Fibroblast of pulmonary artery (primary cell): Measurements from ENCODE around the gene BABAM2.
A peak's percentile ranks its signal among the peaks of the same experiment; 100 is the strongest.

Source experiments
- DNase-seq: peaks from one replicate; pipeline ENCODE4 v3.0.0-alpha.2; 2010; ENCODE audit warnings: low read depth
- H3K4me3 ChIP-seq: replicated peaks from 2 replicates; pipeline ENCODE4 v1.5.1; 2011; ENCODE audit warnings: low read depth, mild to moderate bottlenecking, control low read depth, low read length, moderate library complexity
- CTCF ChIP-seq: IDR thresholded peaks from 2 replicates; pipeline ENCODE4 v1.5.1; 2011; ENCODE audit warnings: mild to moderate bottlenecking, control low read depth, low read length, inconsistent platforms; ENCODE audit errors: missing control alignments

Gene BABAM2

GRCh38 chr2:28164280-28164801, 273.8 kb downstream of the BABAM2 start:
- no peak for TF ChIP-seq CTCF
- H3K4me3 ChIP-seq: no peak overlapping the region
- peak; percentile 18 for DNase-seq

DNA sequence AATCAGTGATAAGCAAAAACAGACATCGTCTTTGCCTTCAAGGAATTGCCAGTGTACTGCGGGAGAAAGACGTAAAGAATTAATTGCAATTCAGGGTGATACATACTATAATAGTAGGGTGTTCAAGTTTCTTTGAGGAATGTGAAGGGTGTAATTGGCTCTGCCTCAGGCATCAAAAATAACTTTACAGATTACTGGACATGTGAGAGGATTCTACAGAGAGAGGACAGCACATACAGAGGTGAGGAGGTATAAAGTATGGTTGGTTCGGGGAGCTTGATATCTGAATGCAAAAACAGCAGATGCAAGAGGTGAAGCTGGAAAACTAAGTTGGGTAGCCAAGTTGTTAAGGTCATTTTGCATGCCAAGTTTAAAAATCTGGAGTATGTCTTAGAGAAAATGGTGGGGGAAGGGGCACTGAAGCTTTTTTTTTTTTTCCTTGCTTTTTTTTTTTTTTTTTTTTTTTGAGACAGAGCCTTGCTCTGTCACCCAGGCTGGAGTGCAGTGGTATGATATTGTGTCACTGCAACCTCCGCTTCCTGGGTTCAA, 274.6 kb downstream of the BABAM2 start:
- H3K4me3 ChIP-seq: no peak overlapping the region
- no peak for TF ChIP-seq CTCF
- DNase-seq: no peak

- no peak for TF ChIP-seq CTCF
- no peak overlapping the region for H3K4me3 ChIP-seq
- peak; percentile 37 for DNase-seq
Observed at GRCh38 chr2:28166956-28167355, 276.4 kb downstream of the BABAM2 start.

DNA sequence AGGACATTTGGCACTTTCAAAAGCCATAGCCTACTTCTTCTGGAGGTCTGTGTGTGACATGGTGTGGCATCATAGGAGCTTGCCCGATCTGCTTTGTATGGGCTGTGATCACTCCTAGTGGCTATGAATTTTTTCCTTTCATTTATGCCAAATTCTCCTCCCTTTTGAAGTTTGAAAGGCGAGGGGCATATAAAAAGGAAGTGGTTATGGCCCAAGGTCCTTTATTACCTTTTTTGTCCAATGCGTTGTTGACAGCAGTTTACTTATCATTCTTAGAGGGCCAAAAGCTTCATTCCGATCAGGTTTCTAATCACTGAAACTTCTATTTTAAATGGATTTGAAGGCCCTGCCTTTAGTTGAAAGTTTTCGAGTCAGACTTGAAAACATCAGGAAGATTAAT, 277.8 kb downstream of the BABAM2 start:
- no peak overlapping the region for H3K4me3 ChIP-seq
- no peak for TF ChIP-seq CTCF
- no peak for DNase-seq

- DNase-seq: no peak
- no peak overlapping the region for H3K4me3 ChIP-seq
- TF ChIP-seq CTCF: no peak
Observed at GRCh38 chr2:28169492-28169891, 279.0 kb downstream of the BABAM2 start.

DNA sequence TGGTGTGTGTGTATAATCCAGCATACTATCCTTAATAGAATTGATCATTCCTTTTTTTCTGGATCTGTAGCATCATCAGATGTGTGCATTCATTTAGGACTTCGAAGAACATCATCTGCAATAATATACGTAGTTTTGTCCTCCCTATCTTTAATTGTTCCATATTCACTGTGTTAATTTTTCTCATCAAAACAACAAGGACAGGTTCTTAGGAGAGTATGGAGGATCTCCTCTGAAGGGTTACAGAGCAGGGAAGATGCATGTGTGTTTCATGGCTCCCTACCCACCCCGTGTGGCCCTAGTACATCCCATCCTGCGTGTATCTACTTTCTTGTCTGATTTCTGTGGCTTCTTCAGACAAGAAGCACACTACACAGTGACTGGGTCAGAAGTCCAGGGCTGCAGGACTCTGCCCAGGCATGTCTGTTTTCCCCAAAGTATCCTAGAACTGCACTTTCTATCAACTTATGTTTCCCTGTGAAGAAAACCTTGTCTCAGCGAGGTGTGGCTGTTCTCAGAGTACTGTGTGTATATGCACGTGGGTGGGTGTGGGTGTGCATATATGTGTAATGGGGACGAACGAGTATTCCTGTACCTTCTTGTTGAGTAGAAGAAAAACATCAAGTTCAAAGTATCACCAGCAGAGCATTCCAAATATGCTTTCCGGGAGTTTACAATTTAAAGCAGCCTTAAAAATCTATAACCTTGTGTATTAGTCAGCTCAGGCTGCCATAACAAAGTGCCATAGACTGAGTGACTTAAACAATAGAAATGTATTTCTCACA, 281.8 kb downstream of the BABAM2 start:
- no peak overlapping the region for H3K4me3 ChIP-seq
- no peak for TF ChIP-seq CTCF
- DNase-seq: no peak
